Kidney (tissue), 14 donors: ENCODE results near the gene PRDM8. TPM values are rescaled to one million over a fixed set of nuclear protein-coding genes. Genes with fewer than 3 reads are reported as not detected.

ENCODE experiments used
- DNase-seq, 5 donors: peaks; one replicate each; pipeline ENCODE4 v3.0.0-alpha.2; 2013 to 2020
- FAIRE-seq: peaks from 2 replicates; lab custom pipeline; 2012; peaks lifted over from hg19 to GRCh38; lab: Jason Lieb, UNC
- H3K27ac ChIP-seq, 2 donors: one replicate each; pipeline ENCODE4 v1.7.0; 2013; ENCODE audit warnings: low read depth in 2 of 2, low read length in 2 of 2, inconsistent platforms in 1 of 2
- H3K27me3 ChIP-seq: one replicate; pipeline ENCODE4 v1.7.1; 2013; ENCODE audit warnings: low read length, inconsistent platforms; ENCODE audit not compliant: control insufficient read depth, insufficient read depth
- H3K36me3 ChIP-seq, 3 donors: one replicate each; pipeline versions ENCODE4 v1.7.0 to v1.7.1; 2013; ENCODE audit warnings: low read length in 3 of 3, control low read depth in 1 of 3, inconsistent platforms in 1 of 3; ENCODE audit not compliant: insufficient read depth in 3 of 3, control insufficient read depth in 2 of 3
- H3K4me1 ChIP-seq, 3 donors: one replicate each; pipeline versions ENCODE4 v1.7.0 to v1.7.1; 2013; ENCODE audit warnings: low read length in 3 of 3, inconsistent platforms in 1 of 3, low read depth in 1 of 3; ENCODE audit not compliant: control insufficient read depth in 2 of 3, insufficient read depth in 2 of 3
- H3K4me3 ChIP-seq, 3 donors: one replicate each; pipeline versions ENCODE4 v1.7.0 to v1.8.1; 2013; ENCODE audit warnings: low read length in 3 of 3, control low read depth in 1 of 3, inconsistent platforms in 1 of 3
- H3K9ac ChIP-seq, 3 donors: one replicate each; pipeline versions ENCODE4 v1.7.0 to v1.7.1; 2013; ENCODE audit warnings: low read length in 3 of 3, control low read depth in 1 of 3, inconsistent platforms in 1 of 3
- H3K9me3 ChIP-seq, 3 donors: one replicate each; pipeline versions ENCODE4 v1.7.0 to v1.7.1; 2013; ENCODE audit warnings: low read length in 3 of 3, control low read depth in 1 of 3, inconsistent platforms in 1 of 3; ENCODE audit not compliant: control insufficient read depth in 2 of 3, insufficient read depth in 1 of 3
- CTCF ChIP-seq: IDR thresholded peaks from 3 replicates; pipeline ENCODE4 v1.5.1; 2012; ENCODE audit warnings: mild to moderate bottlenecking, moderate library complexity, borderline replicate concordance; ENCODE audit not compliant: insufficient read depth; ENCODE audit errors: extremely low read depth
- intact Hi-C: fragments of 100-400 bp; cut with DNase I; formaldehyde crosslinking; loops from one replicate; pipeline ENCODE4 v1.11.1; 2022
- polyA plus RNA-seq: library from polyadenylated mRNA; stranded (reverse); fragments of 350-450 nt; fragmentation: Illumina TruSeq; extraction: RNeasy Lipid Tissue Mini Kit (QIAGEN cat#74804); gene quantifications from one replicate; pipeline ENCODE4 v1.2.3, GENCODE V29; 2014; ENCODE audit warnings: low read depth, low replicate concordance; ENCODE audit not compliant: insufficient read depth
- total RNA-seq: library from RNA; stranded (reverse); fragmentation: NEBNext Ultra II Directional; extraction: Animal tissue kit (Norgen Biotek cat#: 25700); gene quantifications from one replicate; pipeline ENCODE4 v1.2.1, GENCODE V29; 2021
- donor health status: control.
- donor health status: control.
- donor health status: control.
- donor health status: control.
- donor health status: control.
- donor health status: DM: yes; HTN: yes; CAD: no.
- donor health status: Normal renal cell carcinoma (clear cell type).

Gene PRDM8
- total and polyA plus RNA-seq, 2 donors from 2014 or later: 0.75 to 4.2 TPM

DNA sequence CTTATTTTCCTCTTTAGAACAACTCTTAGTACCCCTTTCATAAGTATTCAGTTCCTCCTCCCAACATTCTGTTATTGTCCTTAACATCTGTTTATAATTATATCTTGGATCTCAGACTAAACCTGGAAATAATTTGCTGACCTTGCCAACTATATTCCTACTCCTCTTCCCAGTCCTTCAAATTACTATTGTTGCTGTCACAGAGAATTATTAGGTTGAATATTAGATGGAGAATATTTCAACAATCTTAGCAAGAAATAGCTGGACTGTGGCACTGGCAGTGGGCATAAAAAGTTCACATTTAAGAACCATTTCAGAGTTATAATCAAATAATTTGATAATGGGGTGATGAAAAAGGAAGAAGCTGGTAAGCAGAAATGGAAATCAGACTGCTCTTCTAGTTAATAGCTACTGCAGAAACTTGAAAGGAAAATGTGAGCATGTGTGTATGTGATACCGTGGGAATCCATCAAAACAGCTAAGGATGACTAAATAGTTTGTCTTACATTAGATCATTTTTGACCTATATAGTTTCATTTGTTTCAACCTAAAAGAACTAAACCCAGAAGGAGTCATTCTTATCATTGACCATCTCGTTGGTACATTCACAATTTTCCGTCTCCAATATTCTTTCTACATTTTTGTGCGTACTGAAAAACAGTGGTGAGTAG, 43.3 kb upstream of the PRDM8 start:
- Histone ChIP-seq H3K27ac (no peak overlapping the region), H3K4me1 (no peaks in the 10 kb centered on the region), H3K36me3 (no peaks in the 10 kb centered on the region), H3K4me3 (no peak overlapping the region), H3K9me3 (peaks cover 0 to 10% (median 2%) of the 10 kb centered on the region in 3 donors), H3K9ac (no peak overlapping the region), H3K27me3 (no peaks in the 10 kb centered on the region)
- intact Hi-C loops: no loop called here
- TF ChIP-seq CTCF: no peak
- DNase-seq: no peak
- no peak for FAIRE-seq

DNA sequence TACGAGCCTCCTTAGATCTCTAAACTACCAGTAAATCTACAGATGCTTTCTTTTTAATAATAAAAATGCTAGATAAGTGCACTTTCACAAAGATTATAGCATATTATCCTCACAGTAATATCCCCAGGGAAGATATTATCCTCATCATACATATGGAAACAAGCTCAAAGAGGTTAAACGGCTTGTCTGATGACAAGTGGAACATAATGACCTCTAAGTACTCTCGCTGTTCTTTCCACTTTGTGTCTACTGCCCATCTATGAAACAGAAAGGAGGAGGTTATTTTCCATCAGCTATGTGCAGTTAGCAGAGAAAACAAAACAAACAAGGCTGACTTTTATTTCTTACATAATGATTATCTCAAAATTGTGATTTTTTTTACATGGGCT, 42.8 kb upstream of the PRDM8 start:
- no peak for TF ChIP-seq CTCF
- no peak for FAIRE-seq

DNA sequence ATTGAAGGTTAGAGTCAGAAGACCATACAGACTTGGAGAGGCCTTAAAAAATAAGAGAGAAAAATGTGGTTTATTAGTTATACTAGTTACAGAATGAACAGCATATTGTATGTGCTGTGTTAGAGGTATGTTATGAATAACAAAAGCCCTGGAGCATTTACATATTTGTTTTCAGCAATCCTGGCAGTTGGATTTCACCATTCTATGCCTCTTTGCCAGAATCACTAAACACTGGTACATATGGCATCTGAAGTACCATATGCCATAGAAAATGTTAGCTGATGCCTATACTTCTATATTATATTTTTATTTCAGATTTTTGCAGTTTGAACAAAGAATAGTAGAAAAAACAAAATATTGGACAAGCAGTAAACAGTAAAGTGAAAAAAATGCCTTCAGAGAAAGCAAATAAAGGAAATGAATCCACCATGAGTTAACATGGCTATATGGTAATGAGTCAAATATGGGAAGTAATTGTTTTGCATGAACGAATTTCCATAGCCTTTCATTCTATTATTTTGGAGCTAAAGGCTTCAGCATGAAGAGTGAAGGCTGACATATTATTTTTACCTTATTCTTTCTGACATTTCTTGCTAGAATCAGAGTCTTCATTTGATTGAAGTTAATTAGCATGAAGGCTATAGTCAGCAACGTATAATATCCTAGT, 41.9 kb upstream of the PRDM8 start:
- no peak for TF ChIP-seq CTCF
- no peak for FAIRE-seq
- Histone ChIP-seq H3K9me3 (peaks cover 0 to 10% (median 2%) of the 10 kb centered on the region in 3 donors), H3K4me3 (no peak overlapping the region), H3K36me3 (no peaks in the 10 kb centered on the region), H3K27ac (no peak overlapping the region), H3K9ac (no peak overlapping the region), H3K4me1 (no peaks in the 10 kb centered on the region), H3K27me3 (no peaks in the 10 kb centered on the region)
- intact Hi-C loops: no loop called here
- DNase-seq: no peak

More for the DNA sequence above, 42.8 kb upstream of the PRDM8 start:
- no peak overlapping the region for H3K4me3 ChIP-seq
- H3K4me1 ChIP-seq: no peaks in the 10 kb centered on the region
- H3K36me3 ChIP-seq: no peaks in the 10 kb centered on the region
- peak in 1 of 5 donors; percentile 6 for DNase-seq
- H3K9me3 ChIP-seq: peaks cover 0 to 10% (median 2%) of the 10 kb centered on the region in 3 donors
- intact Hi-C loops: no loop called here
- H3K9ac ChIP-seq: no peak overlapping the region
- no peak overlapping the region for H3K27ac ChIP-seq
- H3K27me3 ChIP-seq: no peaks in the 10 kb centered on the region
